WTC11 (cell line): ENCODE measurements around the gene RAB1B. TPM values are rescaled to one million over a fixed set of nuclear protein-coding genes. Genes with fewer than 3 reads are reported as not detected.
"Not testable (repeated sequence)": the region's sequence is repeated elsewhere in the genome, so short reads cannot be mapped to it uniquely, and the experiment has no call there.

Source experiments
- ATAC-seq: fragments of 200-7000 bp; cut with Tn5 transposase; 2 replicates; pipeline ENCODE4 v1.10.0; 2021; ENCODE audit warnings: mild to moderate bottlenecking, moderate library complexity
- CTCF ChIA-PET: fragments of 300-600 bp; sonication (Branson Sonifier 250); formaldehyde crosslinking; loops from one replicate; lab custom pipeline; 2021; ENCODE audit warnings: antibody characterized with exemption; lab: Charles Lee
- POLR2A ChIA-PET: fragments of 350-600 bp; sonication (Branson Sonifier 250); formaldehyde crosslinking; loops from one replicate; lab custom pipeline; 2021; ENCODE audit warnings: antibody characterized with exemption; lab: Charles Lee
- DNase-seq: peaks from one replicate; pipeline ENCODE4 v3.0.0; 2021; ENCODE audit warnings: low spot score
- H3K27ac Mint-ChIP-seq: 2 replicates; pipeline ENCODE4 v1.8.0; 2021; ENCODE audit warnings: mixed read lengths
- H3K27me3 Mint-ChIP-seq: 2 replicates; pipeline ENCODE4 v1.8.0; 2021; ENCODE audit warnings: low read depth, mild to moderate bottlenecking, moderate library complexity, mixed read lengths
- H3K36me3 Mint-ChIP-seq: 2 replicates; pipeline ENCODE4 v1.8.0; 2021; ENCODE audit warnings: mixed read lengths
- H3K4me1 Mint-ChIP-seq: 2 replicates; pipeline ENCODE4 v1.8.0; 2022; ENCODE audit warnings: mixed read lengths
- H3K4me3 Mint-ChIP-seq: 2 replicates; pipeline ENCODE4 v1.8.0; 2021; ENCODE audit warnings: mild to moderate bottlenecking, moderate library complexity, mixed read lengths
- H3K9me3 Mint-ChIP-seq: 2 replicates; pipeline ENCODE4 v1.8.0; 2021; ENCODE audit warnings: mixed read lengths
- ELF4 ChIP-seq: sonication (generic); formaldehyde crosslinking; IDR thresholded peaks from 2 replicates; pipeline ENCODE4 v1.8.1; 2022; ENCODE audit warnings: low read depth, mild to moderate bottlenecking, moderate library complexity, missing genetic modification reagents
- ETV6 ChIP-seq: sonication (generic); formaldehyde crosslinking; IDR thresholded peaks from 2 replicates; pipeline ENCODE4 v1.8.1; 2022; ENCODE audit warnings: mild to moderate bottlenecking, missing genetic modification reagents
- FOXJ3 ChIP-seq: sonication (generic); formaldehyde crosslinking; IDR thresholded peaks from 2 replicates; pipeline ENCODE4 v1.9.0; 2021; ENCODE audit warnings: missing genetic modification reagents, mild to moderate bottlenecking, borderline replicate concordance
- FOXK1 ChIP-seq: sonication (generic); formaldehyde crosslinking; IDR thresholded peaks from 2 replicates; pipeline ENCODE4 v1.8.0; 2022; ENCODE audit warnings: mild to moderate bottlenecking, moderate library complexity, missing genetic modification reagents
- HMGA2 ChIP-seq: fragments of 250-450 bp; sonication (Bioruptor Pico); IDR thresholded peaks from 2 replicates; pipeline ENCODE4 v1.4.0; 2021; ENCODE audit warnings: mild to moderate bottlenecking, moderate library complexity
- MXD4 ChIP-seq: fragments of 250-450 bp; sonication (Bioruptor Pico); IDR thresholded peaks from 2 replicates; pipeline ENCODE4 v1.8.0; 2021; ENCODE audit warnings: mild to moderate bottlenecking, moderate library complexity, borderline replicate concordance
- PRRX2 ChIP-seq: fragments of 250-450 bp; sonication (Bioruptor Pico); IDR thresholded peaks from 2 replicates; pipeline ENCODE4 v1.8.0; 2021; ENCODE audit warnings: mild to moderate bottlenecking
- SMAD4 ChIP-seq: sonication (generic); formaldehyde crosslinking; IDR thresholded peaks from 2 replicates; pipeline ENCODE4 v1.8.0; 2022; ENCODE audit warnings: mild to moderate bottlenecking, missing genetic modification reagents
- TEAD4 ChIP-seq: sonication (generic); formaldehyde crosslinking; IDR thresholded peaks from 2 replicates; pipeline ENCODE4 v1.8.0; 2022; ENCODE audit warnings: mild to moderate bottlenecking, missing genetic modification reagents
- ZBTB21 ChIP-seq: sonication (generic); formaldehyde crosslinking; IDR thresholded peaks from 2 replicates; pipeline ENCODE4 v1.8.1; 2023; ENCODE audit warnings: mild to moderate bottlenecking, missing genetic modification reagents, borderline replicate concordance
- ZNF232 ChIP-seq: sonication (generic); formaldehyde crosslinking; IDR thresholded peaks from 2 replicates; pipeline ENCODE4 v1.8.0; 2022; ENCODE audit warnings: mild to moderate bottlenecking, missing genetic modification reagents
- ZNF263 ChIP-seq: sonication (generic); formaldehyde crosslinking; IDR thresholded peaks from 2 replicates; pipeline ENCODE4 v1.8.1; 2022; ENCODE audit warnings: low read depth, mild to moderate bottlenecking, moderate library complexity, missing genetic modification reagents
- ZNF317 ChIP-seq: sonication (generic); formaldehyde crosslinking; IDR thresholded peaks from 2 replicates; pipeline ENCODE4 v1.8.1; 2023; ENCODE audit warnings: low read depth, mild to moderate bottlenecking, moderate library complexity, missing genetic modification reagents, borderline replicate concordance
- total RNA-seq: library from RNA; stranded (reverse); gene quantifications from 3 replicates; pipeline ENCODE4 v1.2.3, GENCODE V29; 2021
- TF ChIP-seq, protein P1 (sequence below): sonication (generic); formaldehyde crosslinking; IDR thresholded peaks from 2 replicates; pipeline ENCODE4 v1.8.1; 2022; ENCODE audit warnings: low read depth, missing genetic modification reagents, borderline replicate concordance
- TF ChIP-seq, protein P2 (sequence below): fragments of 250-450 bp; sonication (Bioruptor Pico); IDR thresholded peaks from 2 replicates; pipeline ENCODE4 v1.9.0; 2021; ENCODE audit warnings: moderate library complexity, mild to moderate bottlenecking, inconsistent platforms, borderline replicate concordance
- TF ChIP-seq, protein P3 (sequence below): fragments of 250-450 bp; sonication (Bioruptor Pico); conservative IDR thresholded peaks from 2 replicates; pipeline ENCODE4 v1.9.0; 2021; ENCODE audit warnings: mild to moderate bottlenecking
- TF ChIP-seq, protein P4 (sequence below): sonication (generic); formaldehyde crosslinking; IDR thresholded peaks from 2 replicates; pipeline ENCODE4 v1.8.1; 2023; ENCODE audit warnings: mild to moderate bottlenecking, missing genetic modification reagents, borderline replicate concordance
- TF ChIP-seq, protein P5 (sequence below): sonication (generic); formaldehyde crosslinking; IDR thresholded peaks from 2 replicates; pipeline ENCODE4 v1.8.0; 2023; ENCODE audit warnings: missing genetic modification reagents, mild to moderate bottlenecking, borderline replicate concordance

Gene RAB1B
- total RNA-seq, 1 experiment from 2014 or later: 125 TPM

DNA sequence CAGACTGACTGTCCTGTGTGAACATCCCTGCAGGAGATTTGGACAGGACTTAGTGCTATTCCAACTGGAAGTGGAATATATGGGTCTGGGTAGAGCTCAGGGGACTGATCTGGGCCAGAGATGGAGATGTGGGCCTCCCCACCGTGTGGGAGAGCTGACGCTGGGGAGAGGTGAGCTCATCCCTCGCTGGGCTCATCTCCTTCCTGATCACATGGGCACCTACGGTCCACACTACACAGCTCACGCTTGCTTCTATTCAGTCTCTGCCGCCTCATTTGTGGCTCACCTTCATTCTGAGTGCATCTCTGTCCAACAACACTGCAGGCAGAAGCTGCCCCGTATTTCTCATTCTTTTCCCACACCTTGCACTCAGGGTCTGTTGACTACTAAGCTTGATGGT is 16.6 kb upstream of the RAB1B start:
- peaks cover 3% of the 10 kb centered on the region for H3K27me3 Mint-ChIP-seq
- H3K9me3 Mint-ChIP-seq: no peaks in the 10 kb centered on the region
- H3K4me1 Mint-ChIP-seq: peaks cover 8% of the 10 kb centered on the region
- CTCF ChIA-PET: interaction anchor here (1.6 to 2.2 kb wide), 2 partner anchors 13 to 29 kb away, joined by 8 read pairs; no protein-coding TSS in a partner anchor
- ATAC-seq: no peak
- no peak overlapping the region for H3K27ac Mint-ChIP-seq
- no peak for TF ChIP-seq PRRX2 (CRISPR knock-in tag)
- TF ChIP-seq, protein P1, sequence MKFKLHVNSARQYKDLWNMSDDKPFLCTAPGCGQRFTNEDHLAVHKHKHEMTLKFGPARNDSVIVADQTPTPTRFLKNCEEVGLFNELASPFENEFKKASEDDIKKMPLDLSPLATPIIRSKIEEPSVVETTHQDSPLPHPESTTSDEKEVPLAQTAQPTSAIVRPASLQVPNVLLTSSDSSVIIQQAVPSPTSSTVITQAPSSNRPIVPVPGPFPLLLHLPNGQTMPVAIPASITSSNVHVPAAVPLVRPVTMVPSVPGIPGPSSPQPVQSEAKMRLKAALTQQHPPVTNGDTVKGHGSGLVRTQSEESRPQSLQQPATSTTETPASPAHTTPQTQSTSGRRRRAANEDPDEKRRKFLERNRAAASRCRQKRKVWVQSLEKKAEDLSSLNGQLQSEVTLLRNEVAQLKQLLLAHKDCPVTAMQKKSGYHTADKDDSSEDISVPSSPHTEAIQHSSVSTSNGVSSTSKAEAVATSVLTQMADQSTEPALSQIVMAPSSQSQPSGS: no peak
- no peak for TF ChIP-seq FOXK1 (CRISPR knock-in tag)
- TF ChIP-seq ZBTB21: no peak
- TF ChIP-seq, protein P2, sequence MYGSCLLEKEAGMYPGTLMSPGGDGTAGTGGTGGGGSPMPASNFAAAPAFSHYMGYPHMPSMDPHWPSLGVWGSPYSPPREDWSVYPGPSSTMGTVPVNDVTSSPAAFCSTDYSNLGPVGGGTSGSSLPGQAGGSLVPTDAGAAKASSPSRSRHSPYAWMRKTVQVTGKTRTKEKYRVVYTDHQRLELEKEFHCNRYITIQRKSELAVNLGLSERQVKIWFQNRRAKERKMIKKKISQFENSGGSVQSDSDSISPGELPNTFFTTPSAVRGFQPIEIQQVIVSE (CRISPR knock-in tag): no peak
- TF ChIP-seq, protein P3, sequence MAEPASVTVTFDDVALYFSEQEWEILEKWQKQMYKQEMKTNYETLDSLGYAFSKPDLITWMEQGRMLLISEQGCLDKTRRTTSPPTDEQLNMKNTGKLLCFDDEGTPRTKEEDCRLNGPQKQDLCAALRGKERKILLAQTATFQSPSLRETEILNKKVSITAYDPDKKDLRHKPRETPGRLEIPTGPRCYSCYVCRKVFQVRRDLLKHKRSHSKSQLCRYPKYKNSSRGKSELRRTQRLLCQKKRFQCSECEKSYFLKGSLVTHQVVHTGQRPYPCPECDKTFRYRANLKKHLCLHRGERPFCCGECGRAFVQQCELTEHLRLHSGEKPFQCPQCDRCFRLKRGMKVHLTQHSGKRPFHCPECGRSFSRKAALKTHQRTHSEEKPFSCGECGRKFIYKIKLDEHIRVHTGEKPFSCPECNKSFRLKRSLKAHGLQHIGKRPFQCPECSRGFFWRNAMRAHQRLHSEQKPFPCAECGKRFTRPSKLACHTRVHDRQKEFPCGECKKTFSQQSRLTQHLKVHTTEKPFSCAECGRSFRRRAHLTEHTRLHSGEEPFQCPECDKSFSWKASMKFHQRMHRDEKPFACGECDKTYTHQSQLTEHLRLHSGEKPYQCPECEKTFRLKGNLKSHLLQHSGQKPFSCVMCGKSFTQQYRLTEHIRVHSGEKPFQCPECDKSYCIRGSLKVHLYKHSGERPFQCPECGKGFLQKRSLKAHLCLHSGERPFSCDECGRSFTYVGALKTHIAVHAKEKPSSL (CRISPR knock-in tag): no peak
- TF ChIP-seq FOXJ3 (CRISPR knock-in tag): no peak
- TF ChIP-seq, protein P4, sequence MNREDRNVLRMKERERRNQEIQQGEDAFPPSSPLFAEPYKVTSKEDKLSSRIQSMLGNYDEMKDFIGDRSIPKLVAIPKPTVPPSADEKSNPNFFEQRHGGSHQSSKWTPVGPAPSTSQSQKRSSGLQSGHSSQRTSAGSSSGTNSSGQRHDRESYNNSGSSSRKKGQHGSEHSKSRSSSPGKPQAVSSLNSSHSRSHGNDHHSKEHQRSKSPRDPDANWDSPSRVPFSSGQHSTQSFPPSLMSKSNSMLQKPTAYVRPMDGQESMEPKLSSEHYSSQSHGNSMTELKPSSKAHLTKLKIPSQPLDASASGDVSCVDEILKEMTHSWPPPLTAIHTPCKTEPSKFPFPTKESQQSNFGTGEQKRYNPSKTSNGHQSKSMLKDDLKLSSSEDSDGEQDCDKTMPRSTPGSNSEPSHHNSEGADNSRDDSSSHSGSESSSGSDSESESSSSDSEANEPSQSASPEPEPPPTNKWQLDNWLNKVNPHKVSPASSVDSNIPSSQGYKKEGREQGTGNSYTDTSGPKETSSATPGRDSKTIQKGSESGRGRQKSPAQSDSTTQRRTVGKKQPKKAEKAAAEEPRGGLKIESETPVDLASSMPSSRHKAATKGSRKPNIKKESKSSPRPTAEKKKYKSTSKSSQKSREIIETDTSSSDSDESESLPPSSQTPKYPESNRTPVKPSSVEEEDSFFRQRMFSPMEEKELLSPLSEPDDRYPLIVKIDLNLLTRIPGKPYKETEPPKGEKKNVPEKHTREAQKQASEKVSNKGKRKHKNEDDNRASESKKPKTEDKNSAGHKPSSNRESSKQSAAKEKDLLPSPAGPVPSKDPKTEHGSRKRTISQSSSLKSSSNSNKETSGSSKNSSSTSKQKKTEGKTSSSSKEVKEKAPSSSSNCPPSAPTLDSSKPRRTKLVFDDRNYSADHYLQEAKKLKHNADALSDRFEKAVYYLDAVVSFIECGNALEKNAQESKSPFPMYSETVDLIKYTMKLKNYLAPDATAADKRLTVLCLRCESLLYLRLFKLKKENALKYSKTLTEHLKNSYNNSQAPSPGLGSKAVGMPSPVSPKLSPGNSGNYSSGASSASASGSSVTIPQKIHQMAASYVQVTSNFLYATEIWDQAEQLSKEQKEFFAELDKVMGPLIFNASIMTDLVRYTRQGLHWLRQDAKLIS: no peak
- TF ChIP-seq, protein P5, sequence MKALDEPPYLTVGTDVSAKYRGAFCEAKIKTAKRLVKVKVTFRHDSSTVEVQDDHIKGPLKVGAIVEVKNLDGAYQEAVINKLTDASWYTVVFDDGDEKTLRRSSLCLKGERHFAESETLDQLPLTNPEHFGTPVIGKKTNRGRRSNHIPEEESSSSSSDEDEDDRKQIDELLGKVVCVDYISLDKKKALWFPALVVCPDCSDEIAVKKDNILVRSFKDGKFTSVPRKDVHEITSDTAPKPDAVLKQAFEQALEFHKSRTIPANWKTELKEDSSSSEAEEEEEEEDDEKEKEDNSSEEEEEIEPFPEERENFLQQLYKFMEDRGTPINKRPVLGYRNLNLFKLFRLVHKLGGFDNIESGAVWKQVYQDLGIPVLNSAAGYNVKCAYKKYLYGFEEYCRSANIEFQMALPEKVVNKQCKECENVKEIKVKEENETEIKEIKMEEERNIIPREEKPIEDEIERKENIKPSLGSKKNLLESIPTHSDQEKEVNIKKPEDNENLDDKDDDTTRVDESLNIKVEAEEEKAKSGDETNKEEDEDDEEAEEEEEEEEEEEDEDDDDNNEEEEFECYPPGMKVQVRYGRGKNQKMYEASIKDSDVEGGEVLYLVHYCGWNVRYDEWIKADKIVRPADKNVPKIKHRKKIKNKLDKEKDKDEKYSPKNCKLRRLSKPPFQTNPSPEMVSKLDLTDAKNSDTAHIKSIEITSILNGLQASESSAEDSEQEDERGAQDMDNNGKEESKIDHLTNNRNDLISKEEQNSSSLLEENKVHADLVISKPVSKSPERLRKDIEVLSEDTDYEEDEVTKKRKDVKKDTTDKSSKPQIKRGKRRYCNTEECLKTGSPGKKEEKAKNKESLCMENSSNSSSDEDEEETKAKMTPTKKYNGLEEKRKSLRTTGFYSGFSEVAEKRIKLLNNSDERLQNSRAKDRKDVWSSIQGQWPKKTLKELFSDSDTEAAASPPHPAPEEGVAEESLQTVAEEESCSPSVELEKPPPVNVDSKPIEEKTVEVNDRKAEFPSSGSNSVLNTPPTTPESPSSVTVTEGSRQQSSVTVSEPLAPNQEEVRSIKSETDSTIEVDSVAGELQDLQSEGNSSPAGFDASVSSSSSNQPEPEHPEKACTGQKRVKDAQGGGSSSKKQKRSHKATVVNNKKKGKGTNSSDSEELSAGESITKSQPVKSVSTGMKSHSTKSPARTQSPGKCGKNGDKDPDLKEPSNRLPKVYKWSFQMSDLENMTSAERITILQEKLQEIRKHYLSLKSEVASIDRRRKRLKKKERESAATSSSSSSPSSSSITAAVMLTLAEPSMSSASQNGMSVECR (CRISPR knock-in tag): no peak
- TF ChIP-seq ETV6 (CRISPR knock-in tag): no peak
- no peak for TF ChIP-seq ELF4 (CRISPR knock-in tag)
- no peak for TF ChIP-seq MXD4 (CRISPR knock-in tag)
- TF ChIP-seq ZNF232 (CRISPR knock-in tag): no peak
- no peak for TF ChIP-seq SMAD4 (CRISPR knock-in tag)
- no peak for TF ChIP-seq ZNF317 (CRISPR knock-in tag)
- no peak for TF ChIP-seq TEAD4
- no peak for TF ChIP-seq HMGA2 (CRISPR knock-in tag)
- TF ChIP-seq ZNF263 (CRISPR knock-in tag): no peak
- TF ChIP-seq, all 79 proteins: peak for 0
- Mint-ChIP-seq H3K4me3 (no peak overlapping the region), H3K36me3 (no peaks in the 10 kb centered on the region)
- DNase-seq: no peak
- POLR2A ChIA-PET: interaction anchor here (0.9 kb wide), 1 partner anchor 9 kb away, joined by 3 read pairs; no protein-coding TSS in a partner anchor

DNA sequence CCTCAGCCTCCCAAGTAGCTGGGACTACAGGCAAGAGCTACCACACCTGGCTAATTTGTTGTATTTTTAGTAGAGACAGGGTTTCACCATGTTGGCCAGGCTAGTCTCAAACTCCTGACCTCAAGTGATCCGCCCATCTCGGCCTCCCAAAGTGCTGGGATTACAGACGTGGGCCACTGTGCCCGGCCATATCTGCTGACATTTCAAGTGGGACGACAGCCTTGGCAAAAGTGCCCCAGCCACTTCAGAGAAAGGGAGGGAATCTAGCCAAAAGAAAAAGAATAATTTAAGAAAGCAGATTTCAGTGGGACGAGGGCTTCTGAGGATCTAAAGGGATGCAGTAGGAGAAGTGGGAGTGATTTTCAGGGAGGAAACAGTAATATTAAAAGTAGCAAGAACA is 15.4 kb upstream of the RAB1B start:
- CTCF ChIA-PET, H3K36me3 Mint-ChIP-seq, POLR2A ChIA-PET, H3K27ac Mint-ChIP-seq, H3K4me1 Mint-ChIP-seq, DNase-seq, H3K9me3 Mint-ChIP-seq, H3K27me3 Mint-ChIP-seq, H3K4me3 Mint-ChIP-seq, ATAC-seq: not testable (repeated sequence)
